Hepatocyte (in vitro differentiated cells): ENCODE data around the gene PSMB10. TPM values are rescaled to one million over a fixed set of nuclear protein-coding genes. Genes with fewer than 3 reads are reported as not detected.

ENCODE experiments used
- DNase-seq: peaks from one replicate; pipeline ENCODE4 v3.0.0-alpha.2; 2016; ENCODE audit warnings: low spot score
- H2AFZ ChIP-seq: fragments of 200-600 bp; sonication (generic); 2 replicates; pipeline ENCODE4 v1.6.0; 2016; ENCODE audit warnings: antibody characterized with exemption, mild to moderate bottlenecking
- H3K27ac ChIP-seq: fragments of 200-600 bp; sonication (generic); 2 replicates; pipeline ENCODE4 v1.5.1; 2016; ENCODE audit warnings: mild to moderate bottlenecking
- H3K27me3 ChIP-seq: fragments of 200-600 bp; sonication (generic); 2 replicates; pipeline ENCODE4 v1.6.1; 2016
- H3K36me3 ChIP-seq: fragments of 200-600 bp; sonication (generic); replicated peaks from 2 replicates; pipeline ENCODE4 v1.5.1; 2016; ENCODE audit warnings: low read depth; ENCODE audit not compliant: insufficient read depth
- H3K4me1 ChIP-seq: fragments of 200-600 bp; sonication (generic); 2 replicates; pipeline ENCODE4 v1.5.1; 2016; ENCODE audit warnings: mild to moderate bottlenecking, moderate library complexity; ENCODE audit not compliant: insufficient read depth
- H3K4me2 ChIP-seq: fragments of 200-600 bp; sonication (generic); 2 replicates; pipeline ENCODE4 v1.6.0; 2016
- H3K4me3 ChIP-seq: fragments of 200-600 bp; sonication (generic); 2 replicates; pipeline ENCODE4 v1.5.1; 2016; ENCODE audit warnings: mild to moderate bottlenecking
- H3K79me2 ChIP-seq: fragments of 200-600 bp; sonication (generic); 2 replicates; pipeline ENCODE4 v1.6.0; 2017; ENCODE audit warnings: mild to moderate bottlenecking
- H3K9me2 ChIP-seq: fragments of 200-600 bp; sonication (generic); replicated peaks from 2 replicates; pipeline ENCODE4 v1.6.0; 2017; ENCODE audit warnings: mild to moderate bottlenecking; ENCODE audit not compliant: insufficient read depth
- H3K9me3 ChIP-seq: fragments of 200-600 bp; sonication (generic); 2 replicates; pipeline ENCODE4 v1.5.1; 2016; ENCODE audit warnings: low read depth, mild to moderate bottlenecking
- H4K20me1 ChIP-seq: fragments of 200-600 bp; sonication (generic); 2 replicates; pipeline ENCODE4 v1.6.0; 2016; ENCODE audit warnings: mild to moderate bottlenecking; ENCODE audit not compliant: insufficient read depth, poor library complexity, severe bottlenecking
- CTCF ChIP-seq: fragments of 200-600 bp; sonication (generic); IDR thresholded peaks from 2 replicates; pipeline ENCODE4 v1.5.1; 2016; ENCODE audit warnings: antibody characterized with exemption, mild to moderate bottlenecking; ENCODE audit not compliant: poor library complexity
- EZH2 ChIP-seq: fragments of 200-600 bp; sonication (generic); IDR thresholded peaks from 2 replicates; pipeline ENCODE4 v1.6.1; 2016; ENCODE audit warnings: antibody characterized with exemption, mild to moderate bottlenecking, borderline replicate concordance
- EZH2phosphoT487 ChIP-seq: fragments of 200-600 bp; sonication (generic); IDR thresholded peaks from one replicate; pipeline ENCODE4 v1.6.1; 2018; ENCODE audit warnings: antibody characterized with exemption, mild to moderate bottlenecking, low read depth, moderate library complexity; ENCODE audit not compliant: unreplicated experiment, severe bottlenecking
- WGBS: methylation state at CpG from one replicate; pipeline ENCODE4 v1.1.6; 2016; ENCODE audit warnings: low lambda C conversion rate; ENCODE audit errors: missing lambda C conversion rate; 5-methylcytosine and 5-hydroxymethylcytosine counted together
- polyA plus RNA-seq: library from polyadenylated mRNA; unstranded; fragments of >200 nt; fragmentation: Nextera tagmentation; extraction: Ambion mirVana; gene quantifications from 2 replicates; pipeline ENCODE4 v1.2.1, GENCODE V29; 2016
- total RNA-seq: library from RNA; depleted of rRNA; stranded (reverse); fragments of >200 nt; gene quantifications from 2 replicates; pipeline ENCODE4 v1.2.3, GENCODE V29; 2014

The PSMB10 gene
- total and polyA plus RNA-seq, 2 experiments from 2014 or later, result 13.7 to 48.7 TPM

- no peaks in the 10 kb centered on the region for H3K79me2 ChIP-seq
- H3K36me3 ChIP-seq, result no peaks in the 10 kb centered on the region
- WGBS, result 96% methylated on average over 17 of the region's 17 CpGs
- no peak for DNase-seq
- TF ChIP-seq CTCF (no peak), EZH2phosphoT487 (no peak), EZH2 (no peak)
- H3K27ac ChIP-seq, result no peak overlapping the region
- no peak overlapping the region for H3K4me3 ChIP-seq
- H4K20me1 ChIP-seq, result peaks cover under 1% of the 10 kb centered on the region
- no peak overlapping the region for H2AFZ ChIP-seq
- no peaks in the 10 kb centered on the region for H3K27me3 ChIP-seq
- H3K4me2 ChIP-seq, result no peak overlapping the region
- H3K9me2 ChIP-seq, result no peaks in the 10 kb centered on the region
- H3K9me3 ChIP-seq, result no peaks in the 10 kb centered on the region
- no peaks in the 10 kb centered on the region for H3K4me1 ChIP-seq
These were observed 5.9 kb downstream of the PSMB10 start for GRCh38 chr16:67930678-67931211.

GRCh38 chr16:67930191-67930590, 6.5 kb downstream of the PSMB10 start:
- no peak for DNase-seq
- Histone ChIP-seq H3K36me3 (no peaks in the 10 kb centered on the region), H3K79me2 (no peaks in the 10 kb centered on the region), H2AFZ (no peak overlapping the region), H3K4me2 (no peak overlapping the region), H3K9me3 (no peaks in the 10 kb centered on the region), H4K20me1 (peaks cover 6% of the 10 kb centered on the region), H3K4me1 (no peaks in the 10 kb centered on the region), H3K9me2 (no peaks in the 10 kb centered on the region), H3K27me3 (no peaks in the 10 kb centered on the region), H3K4me3 (no peak overlapping the region), H3K27ac (no peak overlapping the region)
- WGBS, result 96% methylated on average over 14 of the region's 14 CpGs
- TF ChIP-seq CTCF (no peak), EZH2 (no peak), EZH2phosphoT487 (no peak)

DNA sequence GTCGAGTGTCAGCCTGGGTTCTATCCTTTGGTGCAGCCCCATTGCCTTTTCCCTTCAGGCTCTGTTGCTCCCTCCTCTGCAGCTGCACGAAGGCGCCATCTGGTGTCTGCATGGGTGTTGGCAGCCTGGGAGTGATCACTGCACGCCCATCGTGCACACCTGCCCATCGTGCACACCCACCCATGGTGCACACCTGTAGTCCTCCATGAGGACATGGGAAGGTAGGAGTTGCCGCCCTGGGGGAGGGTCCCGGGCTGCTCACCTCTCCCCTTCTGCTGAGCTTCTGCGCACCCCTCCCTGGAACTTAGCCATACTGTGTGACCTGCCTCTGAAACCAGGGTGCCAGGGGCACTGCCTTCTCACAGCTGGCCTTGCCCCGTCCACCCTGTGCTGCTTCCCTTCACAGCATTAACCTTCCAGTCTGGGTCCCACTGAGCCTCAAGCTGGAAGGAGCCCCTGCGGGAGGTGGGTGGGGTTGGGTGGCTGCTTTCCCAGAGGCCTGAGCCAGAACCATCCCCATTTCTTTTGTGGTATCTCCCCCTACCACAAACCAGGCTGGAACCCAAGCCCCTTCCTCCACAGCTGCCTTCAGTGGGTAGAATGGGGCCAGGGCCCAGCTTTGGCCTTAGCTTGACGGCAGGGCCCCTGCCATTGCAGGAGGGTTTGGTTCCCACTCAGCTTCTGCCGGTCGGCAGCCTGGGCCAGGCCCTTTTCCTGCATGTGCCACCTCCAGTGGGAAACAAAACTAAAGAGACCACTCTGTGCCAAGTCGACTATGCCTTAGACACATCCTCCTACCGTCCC, 7.9 kb downstream of the PSMB10 start:
- Histone ChIP-seq H3K4me2 (no peak overlapping the region), H3K4me3 (no peak overlapping the region), H3K9me3 (no peaks in the 10 kb centered on the region), H3K27me3 (no peaks in the 10 kb centered on the region), H3K79me2 (no peaks in the 10 kb centered on the region), H4K20me1 (peaks cover 6% of the 10 kb centered on the region), H3K36me3 (no peaks in the 10 kb centered on the region), H2AFZ (no peak overlapping the region), H3K9me2 (no peaks in the 10 kb centered on the region), H3K27ac (no peak overlapping the region), H3K4me1 (no peaks in the 10 kb centered on the region)
- peak; percentile 80 for DNase-seq
- TF ChIP-seq EZH2, result no peak
- no peak for TF ChIP-seq EZH2phosphoT487
- peak; percentile 78 for TF ChIP-seq CTCF
- 55% methylated on average over 14 of the region's 16 CpGs for WGBS
